GM21447 (cell line): ENCODE data around the gene SLC35F1.
A peak's percentile ranks its signal among the peaks of the same experiment; 100 is the strongest.

Experiments
- ATAC-seq: cut with Tn5 transposase; IDR thresholded peaks from one replicate; pipeline ENCODE4 v1.9.1; 2021; ENCODE audit not compliant: unreplicated experiment

SLC35F1 gene

DNA sequence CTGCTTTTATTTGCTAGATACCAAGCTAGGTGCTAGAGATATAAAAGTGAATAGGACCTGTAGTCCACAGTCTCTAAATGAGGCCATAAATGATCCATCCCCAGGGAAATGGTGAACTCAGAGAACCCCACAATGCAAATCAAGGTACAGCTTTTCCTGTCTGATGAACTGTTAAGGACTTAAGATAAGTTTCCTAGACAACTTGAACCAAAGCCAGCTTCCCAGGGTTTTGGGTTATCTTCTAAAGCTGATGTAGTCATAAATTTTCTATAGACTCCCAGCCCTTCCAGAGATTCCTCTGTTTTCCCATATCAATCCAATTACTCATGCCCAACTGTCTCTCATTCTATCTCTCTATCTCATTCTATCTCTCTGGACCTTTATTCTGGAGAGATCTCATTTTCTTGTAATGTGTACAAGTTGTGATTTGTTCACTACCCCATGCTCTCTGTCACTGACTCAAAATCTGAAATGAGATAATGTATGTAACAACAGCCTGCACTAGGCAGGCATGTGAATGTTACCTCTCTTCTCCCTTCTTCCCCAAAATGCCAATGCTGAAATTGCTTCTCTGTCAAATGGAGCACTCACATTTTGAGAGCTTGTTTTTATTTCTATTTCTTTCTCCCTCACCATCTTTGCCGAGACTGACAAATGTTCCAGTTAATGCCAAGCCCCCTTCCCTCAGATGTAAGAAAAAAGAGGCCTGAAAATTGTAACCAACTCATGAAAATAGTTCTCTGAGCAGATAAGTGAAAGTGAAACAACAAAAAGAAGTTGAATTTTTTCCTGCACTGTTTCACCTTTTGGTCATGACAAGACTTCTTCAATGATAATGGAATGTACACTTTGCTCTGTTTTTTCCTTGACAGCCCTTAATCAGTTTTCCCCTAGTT lies 279.9 kb downstream of the SLC35F1 start:
- ATAC-seq: peak; percentile 60

DNA sequence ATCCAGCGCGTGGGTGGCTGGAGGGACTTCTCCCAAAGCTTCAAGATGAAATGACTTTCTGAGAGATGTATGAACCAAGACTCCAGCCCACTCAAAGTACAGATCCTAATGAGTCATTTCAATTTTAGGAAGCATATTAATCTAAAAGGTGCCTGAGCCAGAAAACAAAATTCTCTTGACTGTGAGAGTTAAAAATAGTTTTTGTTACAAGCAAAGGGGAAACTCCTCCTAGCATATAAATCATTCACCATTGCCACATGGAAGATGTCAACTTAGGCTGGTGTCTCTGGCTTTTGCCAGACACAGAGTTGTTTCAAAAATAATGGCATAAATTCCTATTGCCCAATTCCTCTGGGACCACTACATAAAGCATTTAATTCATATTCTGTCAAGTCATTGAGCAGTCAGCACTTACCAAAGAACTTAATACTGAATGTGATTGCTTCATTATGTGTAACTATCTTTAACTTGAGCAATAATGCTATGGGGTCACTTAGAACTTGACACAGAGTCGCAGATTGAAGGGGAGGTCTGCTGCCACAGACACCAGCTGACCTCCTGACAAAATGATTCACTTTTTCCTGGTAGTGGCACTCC lies 280.6 kb downstream of the SLC35F1 start:
- peak; percentile 45 for ATAC-seq

DNA sequence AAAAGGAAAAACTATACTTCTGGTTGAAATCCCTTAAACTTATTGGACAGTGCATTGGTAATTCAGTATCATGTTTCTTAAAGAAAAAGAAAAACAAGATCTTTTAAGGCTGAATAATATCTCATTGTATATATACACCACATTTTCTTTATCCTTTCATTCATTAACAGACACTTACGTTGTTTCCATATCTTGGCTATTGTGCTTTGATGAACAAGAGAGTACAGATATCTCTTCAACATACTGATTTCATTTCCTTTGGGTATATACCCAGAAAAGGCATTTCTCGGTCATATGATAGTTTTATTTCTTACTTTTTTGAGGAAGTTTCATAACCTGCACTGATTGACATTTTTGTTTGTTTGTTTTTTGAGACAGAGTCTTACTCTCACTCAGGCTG lies 281.5 kb downstream of the SLC35F1 start:
- no peak for ATAC-seq

DNA sequence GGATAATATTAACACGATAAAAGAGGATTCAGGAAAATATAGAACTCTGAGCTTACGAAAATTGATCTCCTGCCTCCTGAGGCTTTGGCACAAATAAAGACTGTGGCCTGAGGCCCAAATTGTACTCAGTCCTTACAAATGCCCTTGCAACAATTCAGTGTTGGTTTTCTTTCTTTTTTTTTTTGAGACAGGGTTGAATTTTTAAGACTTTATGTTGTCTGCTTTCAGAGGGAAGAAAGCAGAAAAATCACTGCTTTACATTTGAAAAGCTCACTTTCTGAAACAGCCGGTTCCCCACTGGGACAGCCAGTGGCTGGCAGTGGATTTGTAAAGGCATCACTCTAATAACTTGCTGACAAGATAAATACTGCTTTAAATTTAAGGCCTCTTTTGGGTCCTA lies 290.5 kb downstream of the SLC35F1 start:
- ATAC-seq: no peak

DNA sequence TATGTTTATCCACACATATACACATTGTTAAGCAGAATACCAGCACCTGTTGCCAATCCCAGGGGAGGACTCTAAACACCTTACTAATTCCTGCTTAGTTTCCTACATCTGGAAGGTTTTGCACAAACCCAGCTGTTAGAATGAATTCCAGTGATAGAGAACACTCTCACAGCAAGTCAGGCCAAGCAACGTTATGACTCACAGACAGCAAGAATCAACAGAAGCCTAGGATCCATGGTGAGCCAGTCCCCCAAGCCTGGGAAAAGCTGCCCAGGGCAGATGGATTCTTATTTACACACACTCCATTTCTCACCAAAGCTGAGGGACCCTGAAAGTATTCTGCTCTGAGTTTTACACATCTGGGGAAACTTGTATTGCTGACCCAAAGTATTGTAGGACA lies 291.7 kb downstream of the SLC35F1 start:
- no peak for ATAC-seq

DNA sequence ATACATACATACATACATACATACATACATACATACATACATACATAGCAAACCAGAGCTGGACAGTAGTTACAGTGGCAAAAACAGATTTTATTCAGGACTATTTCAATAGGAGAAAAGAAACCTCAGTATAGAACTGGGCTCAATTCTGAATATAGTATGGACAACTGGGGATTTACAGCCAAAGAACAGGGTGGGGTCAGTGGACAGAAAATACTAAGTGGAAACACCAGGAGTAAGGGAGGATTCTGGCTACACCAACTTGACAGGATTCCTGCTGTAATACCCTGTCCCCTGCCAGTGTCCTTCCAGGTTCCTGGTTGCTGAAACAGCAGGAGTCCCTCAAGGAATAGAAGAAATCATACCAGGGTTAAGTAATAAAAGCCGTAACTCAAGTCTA lies 293.1 kb downstream of the SLC35F1 start:
- no peak for ATAC-seq

DNA sequence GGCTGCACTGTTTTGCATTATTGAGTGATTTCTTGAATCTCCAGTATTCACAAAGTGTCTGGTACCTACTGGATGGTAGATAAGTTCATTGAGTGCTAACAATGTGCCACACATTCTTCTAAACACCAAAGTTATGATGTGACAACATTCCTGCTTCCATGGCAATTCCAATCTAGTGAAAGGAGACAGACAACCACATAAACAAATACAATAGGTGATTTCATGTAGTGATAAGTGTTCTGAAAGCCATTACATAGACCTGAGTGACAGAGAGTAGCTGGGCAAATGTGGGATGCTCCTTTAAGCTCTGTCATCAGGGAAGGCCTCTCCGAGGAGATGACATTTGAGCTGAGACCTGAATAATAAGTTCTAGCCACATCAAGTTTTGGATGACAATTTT lies 295.5 kb downstream of the SLC35F1 start:
- ATAC-seq: no peak

DNA sequence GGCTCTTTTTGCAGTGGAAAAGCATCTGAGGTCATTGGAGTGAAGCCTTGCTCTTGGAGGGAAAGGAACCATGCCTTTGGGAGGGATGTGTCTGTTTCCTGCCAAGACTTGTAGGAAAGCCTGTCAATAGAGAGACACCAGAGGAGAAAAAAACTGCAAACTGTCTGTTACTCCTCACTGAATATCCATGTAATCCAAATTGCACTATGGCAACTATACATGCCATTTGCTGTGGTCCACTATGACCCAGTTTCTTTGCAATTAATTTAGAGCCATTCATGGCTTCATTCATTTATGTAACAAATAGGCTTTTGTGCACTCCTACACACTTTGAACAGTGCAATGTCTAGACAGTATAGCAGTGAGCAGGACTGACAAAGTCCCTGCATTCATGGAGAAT lies 296.5 kb downstream of the SLC35F1 start:
- no peak for ATAC-seq

DNA sequence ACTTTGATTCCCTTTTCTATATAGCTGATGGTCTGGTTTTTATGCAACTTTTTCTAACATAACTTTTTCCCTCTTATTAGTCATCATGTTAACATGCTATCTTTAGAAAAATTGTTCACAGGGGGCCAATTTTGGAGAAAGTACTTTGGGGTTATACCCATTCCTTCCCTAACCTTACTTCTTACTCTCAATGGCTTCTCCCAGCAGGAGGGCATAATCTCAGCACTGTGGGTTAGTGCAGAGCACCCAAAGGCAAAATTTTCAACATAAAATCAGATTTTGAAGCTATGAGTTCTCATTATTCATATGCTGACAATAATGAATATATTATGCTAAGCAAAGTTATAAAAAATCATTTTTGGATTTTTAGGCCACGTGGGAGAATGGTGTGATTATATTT lies 299.2 kb downstream of the SLC35F1 start:
- no peak for ATAC-seq

DNA sequence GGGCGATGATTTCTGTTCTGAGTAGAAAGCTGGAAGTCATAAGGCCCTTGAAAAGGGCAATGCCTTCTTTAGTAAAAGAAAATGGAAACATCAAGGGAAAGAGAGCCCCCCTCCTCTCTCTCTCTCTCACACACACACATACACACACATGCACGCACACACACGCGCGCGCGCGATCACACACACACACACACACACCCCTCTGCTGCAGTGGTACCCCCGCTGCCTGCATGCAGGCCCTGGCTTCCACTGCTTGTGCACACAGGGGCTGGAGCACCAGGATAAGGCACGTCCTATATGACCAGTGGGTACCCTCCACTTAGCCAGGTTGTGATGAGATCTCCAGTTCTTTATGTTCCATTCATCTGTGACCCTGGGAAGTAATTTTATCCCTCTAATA lies 300.9 kb downstream of the SLC35F1 start:
- no peak for ATAC-seq

DNA sequence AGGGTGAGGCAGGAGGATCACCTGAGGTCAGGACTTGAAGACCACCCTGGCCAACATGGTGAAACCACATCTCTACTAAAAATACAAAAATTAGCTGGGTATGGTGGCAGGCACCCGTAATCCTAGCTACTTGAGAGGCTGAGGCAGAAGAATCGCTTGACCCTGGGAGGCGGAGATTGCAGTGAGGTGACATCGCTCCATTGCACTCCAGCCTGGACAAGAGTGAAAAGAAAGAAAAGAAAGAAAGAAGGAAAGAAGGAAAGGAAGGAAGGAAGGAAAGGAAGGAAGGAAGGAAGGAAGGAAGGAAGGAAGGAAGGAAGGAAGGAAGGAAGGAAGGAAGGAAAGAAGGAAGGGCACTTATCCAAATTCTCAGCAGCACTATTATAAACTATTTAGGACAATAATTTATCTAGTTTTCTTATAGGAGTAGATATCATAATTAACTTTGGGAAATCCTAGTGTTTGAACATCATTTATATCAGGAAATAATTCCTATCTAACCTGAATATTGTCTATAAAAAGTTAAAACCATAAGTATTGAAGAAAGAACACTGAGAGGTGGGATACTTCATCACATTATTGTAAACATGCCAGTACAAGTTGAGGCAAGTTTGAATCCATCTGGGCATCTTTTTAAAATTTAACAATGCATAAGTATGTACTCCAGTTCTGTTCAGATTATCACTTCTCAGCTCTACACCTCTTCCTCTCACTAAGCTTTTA lies 305.5 kb downstream of the SLC35F1 start:
- no peak for ATAC-seq

DNA sequence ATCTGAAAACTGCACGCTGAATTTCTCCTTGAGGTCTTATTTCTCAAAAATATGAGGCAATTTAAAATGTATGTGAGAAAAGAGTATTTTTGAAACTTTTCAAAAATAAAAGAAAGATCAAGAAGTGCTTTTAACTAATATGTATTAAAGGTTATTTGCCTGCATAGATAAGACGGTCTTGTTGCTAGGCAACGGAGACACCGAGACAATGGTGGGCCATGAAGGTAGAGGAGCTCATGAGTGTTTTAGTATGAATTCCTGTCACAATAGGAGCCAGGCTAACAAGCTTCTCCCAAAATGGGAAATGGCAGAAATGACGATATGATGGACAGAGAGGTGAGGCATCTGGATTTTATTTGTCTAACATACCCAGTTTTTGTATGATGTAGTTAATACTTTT lies 308.2 kb downstream of the SLC35F1 start:
- no peak for ATAC-seq

DNA sequence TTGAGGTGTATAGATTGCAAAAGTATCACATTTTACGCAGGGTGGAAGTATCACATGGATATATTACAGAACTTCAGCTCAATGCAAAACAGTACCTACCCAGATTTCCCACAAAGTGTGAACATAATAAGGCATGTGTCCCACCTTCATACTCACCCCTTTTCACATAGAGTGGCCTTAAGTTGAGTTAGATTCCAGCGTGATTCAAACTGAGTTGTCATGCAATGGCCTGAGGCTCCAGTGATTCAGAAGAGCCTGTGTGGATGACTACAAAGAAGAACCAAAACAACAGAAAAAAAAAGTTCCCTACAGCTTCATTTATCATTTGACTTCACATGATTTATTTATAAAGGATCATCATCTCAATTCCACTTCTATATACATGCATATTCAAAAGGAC lies 309.7 kb downstream of the SLC35F1 start:
- no peak for ATAC-seq

DNA sequence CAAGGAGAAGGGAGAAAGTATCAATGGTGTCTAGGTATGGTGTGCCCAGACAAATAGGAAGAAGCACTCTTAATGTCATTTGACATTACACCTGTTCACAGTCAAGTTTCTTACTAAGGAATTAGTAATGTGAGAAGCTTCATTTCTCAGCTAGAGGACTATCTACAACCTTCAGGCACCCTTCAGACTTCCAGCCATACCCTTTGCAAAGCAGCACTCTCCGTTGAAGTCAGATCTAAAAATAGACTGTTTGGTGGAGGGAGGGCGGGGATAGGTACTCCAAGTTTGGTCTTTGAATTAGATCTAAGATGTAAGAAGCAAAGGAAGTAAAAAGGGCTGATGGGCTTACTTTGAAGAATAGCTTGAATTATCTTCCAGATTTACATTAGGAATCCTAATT lies 311.1 kb downstream of the SLC35F1 start:
- no peak for ATAC-seq

DNA sequence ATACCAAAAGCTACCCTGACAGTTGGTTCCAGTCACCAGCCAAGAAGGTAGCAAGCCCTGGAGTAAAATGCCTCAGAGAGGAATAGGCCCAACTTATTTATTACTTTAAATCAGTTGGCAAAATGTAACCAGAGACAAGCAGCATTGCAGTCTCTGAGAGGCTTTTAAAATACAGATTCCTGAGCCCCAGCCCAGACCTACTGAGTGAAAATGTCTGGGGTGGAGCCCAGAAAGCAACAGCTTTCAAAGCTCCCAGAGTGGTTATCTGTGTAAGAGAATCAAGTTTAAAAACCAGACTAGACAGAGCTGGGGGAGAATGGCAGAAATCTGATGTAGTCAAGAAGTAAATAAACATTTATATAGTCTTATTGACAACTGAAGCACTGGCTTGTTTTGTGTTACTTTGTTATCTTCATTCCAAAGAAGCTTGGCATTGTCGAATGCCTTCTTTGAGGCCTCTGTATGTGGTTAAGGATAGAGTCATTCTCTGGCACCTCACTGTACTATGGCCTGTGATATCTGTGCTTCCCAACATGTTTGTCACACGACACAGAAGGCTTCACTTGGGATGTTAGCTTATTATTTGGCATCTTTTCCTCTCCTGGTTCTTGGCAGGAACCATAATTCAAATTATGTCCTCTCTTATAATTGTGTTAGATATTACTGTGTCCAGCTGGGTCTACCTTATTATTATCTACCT lies 313.5 kb downstream of the SLC35F1 start:
- ATAC-seq: no peak

DNA sequence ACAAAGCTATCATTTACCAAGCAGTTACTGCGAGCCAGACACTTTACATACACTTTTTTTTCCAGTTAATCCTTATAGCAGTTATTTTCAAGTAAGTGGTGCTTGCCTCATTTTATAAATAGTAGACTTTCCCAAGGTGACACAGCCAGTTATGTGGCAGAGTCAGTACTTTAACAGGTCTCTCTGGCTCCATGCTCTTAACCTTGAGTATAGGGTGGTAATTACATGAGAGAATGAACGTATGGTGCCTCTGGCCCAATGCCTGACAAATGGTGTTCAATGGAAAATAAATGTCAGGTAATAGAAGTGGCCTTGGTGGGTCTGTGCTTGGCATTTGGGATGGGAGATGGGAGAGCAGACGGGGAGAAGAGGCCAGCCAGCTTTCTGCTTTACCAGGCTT lies 316.3 kb downstream of the SLC35F1 start:
- no peak for ATAC-seq

DNA sequence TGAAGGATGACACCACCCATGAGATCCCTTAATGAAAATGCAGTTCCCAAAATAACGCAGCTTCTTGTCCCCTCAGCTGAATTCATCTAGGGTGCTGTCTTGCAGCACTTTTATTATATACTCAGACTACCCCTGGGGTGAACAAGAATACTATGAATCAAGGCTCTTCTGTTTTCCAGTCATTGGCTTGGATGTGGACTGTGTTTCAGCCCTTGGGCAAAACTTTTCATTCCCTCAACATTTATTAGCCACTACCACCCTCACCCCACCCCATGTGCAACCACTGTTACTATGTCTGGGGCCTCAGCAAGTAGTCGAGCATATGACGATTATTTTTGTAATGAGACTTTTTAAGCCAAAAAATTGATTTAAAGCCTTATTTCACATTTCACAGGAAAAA lies 321.8 kb downstream of the SLC35F1 start:
- no peak for ATAC-seq

DNA sequence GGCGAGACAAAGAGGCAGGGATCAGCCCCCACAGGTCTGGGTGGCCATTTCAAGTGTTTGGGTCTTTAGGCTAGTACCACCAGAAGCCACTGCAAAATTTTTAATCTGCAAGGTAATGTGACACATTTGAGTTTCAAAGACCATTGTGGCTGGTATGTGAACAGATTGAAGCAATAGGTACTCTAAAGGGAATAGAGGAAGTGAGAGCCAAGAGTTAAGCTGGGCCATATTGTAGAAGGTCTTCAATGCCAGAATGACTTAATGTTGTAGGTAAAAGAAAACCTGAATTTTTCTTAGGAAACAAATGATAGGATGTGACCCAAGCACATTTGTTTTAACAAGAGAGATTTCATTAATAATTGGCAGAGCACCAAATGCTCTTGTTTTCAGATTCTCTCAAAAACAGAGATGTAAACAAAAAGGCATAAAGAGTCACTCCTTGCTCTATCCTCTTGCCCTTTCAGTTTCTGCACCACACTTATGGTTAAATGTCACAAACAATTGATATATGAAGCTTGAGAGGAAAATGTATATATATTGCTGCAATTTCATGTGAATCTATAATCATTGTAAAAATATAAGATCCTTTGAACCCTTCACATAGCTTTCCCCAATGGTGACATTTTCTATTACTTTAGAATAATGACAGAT lies 333.9 kb downstream of the SLC35F1 start:
- peak; percentile 84 for ATAC-seq

DNA sequence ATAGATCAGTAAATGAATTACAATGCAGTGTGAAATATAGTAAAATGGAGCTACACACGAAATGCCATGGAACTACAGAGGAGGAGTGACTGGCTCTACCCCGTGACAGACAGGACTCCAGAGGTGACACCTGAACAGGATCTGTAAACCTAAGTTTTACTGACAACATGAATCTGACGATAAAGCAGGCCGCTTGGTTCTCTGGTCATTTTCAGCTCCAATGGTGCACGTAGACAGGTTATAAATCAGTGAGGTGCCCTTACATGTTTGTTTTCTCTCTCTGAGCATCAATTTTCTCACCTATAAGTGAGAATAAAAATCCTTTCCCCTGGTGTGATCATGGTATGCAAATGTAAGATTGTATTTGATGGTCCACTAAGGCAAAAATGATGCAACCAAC lies 339.3 kb downstream of the SLC35F1 start:
- no peak for ATAC-seq

DNA sequence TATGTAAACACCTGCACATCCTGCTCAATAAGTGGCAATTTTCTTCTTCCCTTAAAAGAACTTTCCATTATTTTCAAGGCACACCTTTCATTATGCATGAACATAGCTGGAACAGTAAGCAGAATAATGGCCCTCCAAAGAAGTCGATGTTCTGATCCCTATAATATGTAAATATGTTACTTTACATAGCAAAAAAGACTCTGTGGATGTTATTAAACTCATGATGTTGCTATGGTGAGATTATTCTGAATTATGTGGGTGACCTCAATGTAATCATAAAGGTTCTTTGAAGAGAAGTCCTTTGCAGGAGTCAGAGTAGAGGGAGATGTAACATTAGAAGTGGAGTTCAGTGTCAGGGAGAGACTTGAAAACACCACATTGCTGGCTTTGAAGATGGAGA lies 341.1 kb downstream of the SLC35F1 start:
- ATAC-seq: no peak

DNA sequence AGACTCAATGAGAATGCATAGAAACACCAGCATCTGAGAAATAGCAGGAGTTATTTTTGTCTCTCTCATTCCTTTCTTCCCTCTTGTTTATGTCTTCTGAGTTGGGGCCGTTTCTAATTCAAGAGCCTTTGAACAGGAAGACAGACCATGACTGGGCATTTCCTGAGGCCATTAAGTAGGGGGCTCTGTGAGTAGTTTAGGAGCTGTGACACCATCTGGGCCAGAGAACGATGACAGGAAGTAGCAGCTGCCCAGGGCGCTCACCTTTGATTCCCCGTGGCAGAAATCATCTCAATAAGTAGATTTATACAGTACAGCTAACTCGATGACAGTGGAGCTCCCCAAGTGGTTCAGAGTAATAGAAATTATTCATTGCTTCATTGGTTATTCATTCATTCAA lies 342.6 kb downstream of the SLC35F1 start:
- ATAC-seq: no peak
